HepG2 (cell line): Measurements from ENCODE around the gene ASXL1. TPM values are rescaled to one million over a fixed set of nuclear protein-coding genes. Genes with fewer than 3 reads are reported as not detected.

Experiments
- DR1 ChIP-seq: sonication (generic); formaldehyde crosslinking; IDR thresholded peaks from 2 replicates; pipeline ENCODE4 v1.8.0; 2021; ENCODE audit warnings: mild to moderate bottlenecking, missing genetic modification reagents, inconsistent platforms
- HNRNPK ChIP-seq: fragments of 200-400 bp; formaldehyde crosslinking; IDR thresholded peaks from 2 replicates; pipeline ENCODE4 v1.6.1; 2018; ENCODE audit warnings: low read length, low read depth, moderate library complexity, mild to moderate bottlenecking; ENCODE audit not compliant: poor library complexity, severe bottlenecking
- NFYC ChIP-seq: IDR thresholded peaks from 2 replicates; pipeline ENCODE4 v1.6.1; 2016; ENCODE audit warnings: missing genetic modification reagents, missing compliant biosample characterization
- RBFOX2 ChIP-seq: fragments of 200-400 bp; formaldehyde crosslinking; IDR thresholded peaks from 2 replicates; pipeline ENCODE4 v1.6.1; 2017; ENCODE audit warnings: low read depth, mild to moderate bottlenecking, low read length
- TBX2 ChIP-seq: sonication (generic); formaldehyde crosslinking; IDR thresholded peaks from 2 replicates; pipeline ENCODE4 v1.5.0; 2020; ENCODE audit warnings: missing genetic modification reagents, mild to moderate bottlenecking, borderline replicate concordance
- TCF7 ChIP-seq: sonication (generic); IDR thresholded peaks from 2 replicates; pipeline ENCODE4 v1.6.1; 2016; ENCODE audit warnings: antibody characterized with exemption, low read depth
- UBTF ChIP-seq: sonication (generic); formaldehyde crosslinking; IDR thresholded peaks from 2 replicates; pipeline ENCODE4 v1.4.0; 2020; ENCODE audit warnings: mild to moderate bottlenecking, missing genetic modification reagents
- YEATS2 ChIP-seq: sonication (generic); formaldehyde crosslinking; IDR thresholded peaks from 2 replicates; pipeline ENCODE4 v1.4.0; 2020; ENCODE audit warnings: missing genetic modification reagents, borderline replicate concordance
- ZBTB34 ChIP-seq: sonication (generic); formaldehyde crosslinking; IDR thresholded peaks from 2 replicates; pipeline ENCODE4 v1.8.0; 2022; ENCODE audit warnings: mild to moderate bottlenecking, missing genetic modification reagents
- ZFP36L1 ChIP-seq: sonication (generic); formaldehyde crosslinking; IDR thresholded peaks from 2 replicates; pipeline ENCODE4 v1.8.0; 2022; ENCODE audit warnings: mild to moderate bottlenecking, missing genetic modification reagents, moderate library complexity
- ZHX1 ChIP-seq: sonication (generic); formaldehyde crosslinking; IDR thresholded peaks from 2 replicates; pipeline ENCODE4 v1.8.1; 2022; ENCODE audit warnings: low read depth, mild to moderate bottlenecking, missing genetic modification reagents
- ZKSCAN1 ChIP-seq: fragments of 150-350 bp; IDR thresholded peaks from 2 replicates; pipeline ENCODE4 v1.6.1; 2014; ENCODE audit warnings: low read length
- ZNF224 ChIP-seq: sonication (generic); formaldehyde crosslinking; IDR thresholded peaks from 2 replicates; pipeline ENCODE4 v1.5.0; 2020; ENCODE audit warnings: mild to moderate bottlenecking, missing genetic modification reagents
- ZNF615 ChIP-seq: sonication (generic); formaldehyde crosslinking; IDR thresholded peaks from 2 replicates; pipeline ENCODE4 v1.5.0; 2020; ENCODE audit warnings: mild to moderate bottlenecking, missing genetic modification reagents, borderline replicate concordance
- ZNF816 ChIP-seq: sonication (generic); formaldehyde crosslinking; IDR thresholded peaks from 2 replicates; pipeline ENCODE4 v1.8.0; 2022; ENCODE audit warnings: missing genetic modification reagents, mild to moderate bottlenecking, borderline replicate concordance
- polyA plus RNA-seq, 8 experiments: library from polyadenylated mRNA; depleted of rRNA in 3 of 8; stranded (reverse) in 7 of 8; unstranded in 1 of 8; fragments of >200 nt; fragmentation: Illumina TruSeq in 4 of 8; extraction: Trizol in 4 of 8; gene quantifications; 2 replicates each; pipeline versions ENCODE4 v1.2.1 to v1.2.3, GENCODE V29; 2011 to 2016; ENCODE audit warnings: low read depth in 4 of 8, missing spikeins in 1 of 8, mixed read lengths in 1 of 8; ENCODE audit not compliant: insufficient read depth in 1 of 8
- total RNA-seq, 5 experiments: library from RNA; depleted of rRNA; stranded (reverse); fragments of >200 nt; fragmentation: Illumina TruSeq; extraction: Trizol; gene quantifications; 2 replicates each; pipeline ENCODE4 v1.2.3, GENCODE V29; 2016; ENCODE audit warnings: low read depth in 1 of 5
- TF ChIP-seq, protein P1 (sequence below): sonication (generic); formaldehyde crosslinking; IDR thresholded peaks from 2 replicates; pipeline ENCODE4 v1.4.0; 2020; ENCODE audit warnings: missing genetic modification reagents, borderline replicate concordance
- TF ChIP-seq, protein P2 (sequence below): sonication (generic); formaldehyde crosslinking; conservative IDR thresholded peaks from 2 replicates; pipeline ENCODE4 v1.8.0; 2022; ENCODE audit warnings: low read depth, missing genetic modification reagents

The ASXL1 gene
- total and polyA plus RNA-seq, 2 of the 13 experiments (the other 11 are each of a cell fraction or from before 2014, with no cell fraction given) = 62.1 to 74.8 TPM

DNA sequence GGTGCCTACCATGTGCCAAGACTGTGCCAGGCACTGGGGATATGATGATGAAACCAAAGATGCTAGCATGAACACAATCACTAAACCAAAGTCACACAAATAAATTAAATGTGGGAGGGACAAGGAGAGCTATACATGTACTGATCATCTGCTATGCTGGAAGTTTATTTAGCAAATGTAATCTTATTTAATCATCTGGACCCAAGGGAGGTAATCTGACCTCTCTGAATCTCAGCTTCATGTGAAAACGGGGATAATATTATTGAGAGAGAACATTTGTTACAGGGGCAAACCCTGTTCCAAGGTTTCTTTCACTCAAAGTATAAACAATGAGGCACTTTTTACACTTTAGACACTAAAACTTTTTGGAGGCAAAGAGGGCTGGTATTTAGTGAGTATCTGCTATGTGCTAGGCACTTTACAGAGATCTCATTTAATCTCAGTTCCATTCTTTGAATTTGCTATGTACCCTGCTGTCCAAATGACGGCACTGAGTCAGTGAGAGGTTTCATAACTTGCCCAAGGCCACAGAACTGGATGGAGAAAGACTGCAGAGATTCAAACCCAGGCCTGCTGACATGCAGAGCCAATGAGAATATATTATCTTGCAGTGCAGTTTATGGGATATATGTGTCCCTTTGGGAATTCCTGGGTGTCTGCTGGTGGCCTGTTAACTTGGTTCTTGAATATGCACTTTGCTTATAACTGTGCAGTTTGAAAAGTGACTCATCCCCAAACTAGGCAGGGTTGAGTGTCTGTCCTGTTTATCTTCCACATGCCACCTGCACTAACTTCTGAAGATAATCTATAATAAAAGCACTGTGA, 3.3 kb upstream of the ASXL1 start (continued):
- 0 out of 2 replicates have a peak, but pooled peaks have one; percentile 21 for TF ChIP-seq UBTF (CRISPR knock-in tag)
- TF ChIP-seq YEATS2 (CRISPR knock-in tag) = no peak
- TF ChIP-seq NFYC = peak; percentile 59
- TF ChIP-seq ZNF816 (CRISPR knock-in tag) = no peak
- TF ChIP-seq RBFOX2 = no peak
- no peak for TF ChIP-seq HNRNPK
- TF ChIP-seq, protein P1, sequence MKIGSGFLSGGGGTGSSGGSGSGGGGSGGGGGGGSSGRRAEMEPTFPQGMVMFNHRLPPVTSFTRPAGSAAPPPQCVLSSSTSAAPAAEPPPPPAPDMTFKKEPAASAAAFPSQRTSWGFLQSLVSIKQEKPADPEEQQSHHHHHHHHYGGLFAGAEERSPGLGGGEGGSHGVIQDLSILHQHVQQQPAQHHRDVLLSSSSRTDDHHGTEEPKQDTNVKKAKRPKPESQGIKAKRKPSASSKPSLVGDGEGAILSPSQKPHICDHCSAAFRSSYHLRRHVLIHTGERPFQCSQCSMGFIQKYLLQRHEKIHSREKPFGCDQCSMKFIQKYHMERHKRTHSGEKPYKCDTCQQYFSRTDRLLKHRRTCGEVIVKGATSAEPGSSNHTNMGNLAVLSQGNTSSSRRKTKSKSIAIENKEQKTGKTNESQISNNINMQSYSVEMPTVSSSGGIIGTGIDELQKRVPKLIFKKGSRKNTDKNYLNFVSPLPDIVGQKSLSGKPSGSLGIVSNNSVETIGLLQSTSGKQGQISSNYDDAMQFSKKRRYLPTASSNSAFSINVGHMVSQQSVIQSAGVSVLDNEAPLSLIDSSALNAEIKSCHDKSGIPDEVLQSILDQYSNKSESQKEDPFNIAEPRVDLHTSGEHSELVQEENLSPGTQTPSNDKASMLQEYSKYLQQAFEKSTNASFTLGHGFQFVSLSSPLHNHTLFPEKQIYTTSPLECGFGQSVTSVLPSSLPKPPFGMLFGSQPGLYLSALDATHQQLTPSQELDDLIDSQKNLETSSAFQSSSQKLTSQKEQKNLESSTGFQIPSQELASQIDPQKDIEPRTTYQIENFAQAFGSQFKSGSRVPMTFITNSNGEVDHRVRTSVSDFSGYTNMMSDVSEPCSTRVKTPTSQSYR = no peak
- 0 out of 2 replicates have a peak, but pooled peaks have one; percentile 28 for TF ChIP-seq ZKSCAN1
- TF ChIP-seq ZNF615 (CRISPR knock-in tag) = no peak
- no peak for TF ChIP-seq DR1 (CRISPR knock-in tag)
- TF ChIP-seq ZHX1 (CRISPR knock-in tag) = no peak
- no peak for TF ChIP-seq ZNF224
- TF ChIP-seq ZFP36L1 = peak; percentile 47; the same call in 1 of the 2 replicates
- TF ChIP-seq, protein P2, sequence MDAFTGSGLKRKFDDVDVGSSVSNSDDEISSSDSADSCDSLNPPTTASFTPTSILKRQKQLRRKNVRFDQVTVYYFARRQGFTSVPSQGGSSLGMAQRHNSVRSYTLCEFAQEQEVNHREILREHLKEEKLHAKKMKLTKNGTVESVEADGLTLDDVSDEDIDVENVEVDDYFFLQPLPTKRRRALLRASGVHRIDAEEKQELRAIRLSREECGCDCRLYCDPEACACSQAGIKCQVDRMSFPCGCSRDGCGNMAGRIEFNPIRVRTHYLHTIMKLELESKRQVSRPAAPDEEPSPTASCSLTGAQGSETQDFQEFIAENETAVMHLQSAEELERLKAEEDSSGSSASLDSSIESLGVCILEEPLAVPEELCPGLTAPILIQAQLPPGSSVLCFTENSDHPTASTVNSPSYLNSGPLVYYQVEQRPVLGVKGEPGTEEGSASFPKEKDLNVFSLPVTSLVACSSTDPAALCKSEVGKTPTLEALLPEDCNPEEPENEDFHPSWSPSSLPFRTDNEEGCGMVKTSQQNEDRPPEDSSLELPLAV = no peak
- no peak for TF ChIP-seq ZBTB34 (CRISPR knock-in tag)
- TF ChIP-seq TBX2 (CRISPR knock-in tag) = peak; percentile 26; the same call in 1 of the 2 replicates
- no peak for TF ChIP-seq TCF7
